Panc1 (cell line): ENCODE measurements around the gene TCF21. TPM values are rescaled to one million over a fixed set of nuclear protein-coding genes. Genes with fewer than 3 reads are reported as not detected.

Source experiments
- ATAC-seq: fragments of 200-7000 bp; cut with Tn5 transposase; 2 replicates; pipeline ENCODE4 v1.9.1; 2020; ENCODE audit warnings: mild to moderate bottlenecking, moderate library complexity
- BruUV-seq: library from RNA; stranded (reverse); fragments of 400-500 nt; replicated peaks from 2 replicates; lab custom pipeline; 2021; lab: Mats Ljungman, UMichigan
- CTCF ChIA-PET: fragments of 300-600 bp; sonication (Branson Sonifier 250); formaldehyde crosslinking; loops from one replicate; lab custom pipeline; 2022; ENCODE audit warnings: antibody characterized with exemption; lab: Charles Lee
- POLR2A ChIA-PET: fragments of 300-600 bp; sonication (Branson Sonifier 250); formaldehyde crosslinking; loops from one replicate; lab custom pipeline; 2022; ENCODE audit warnings: antibody characterized with exemption; lab: Charles Lee
- DNase-seq: peaks from one replicate; pipeline ENCODE4 v3.0.0-alpha.2; 2010; ENCODE audit warnings: low read depth, low spot score
- H3K27ac ChIP-seq: 2 replicates; pipeline ENCODE4 v1.5.1; 2011; ENCODE audit warnings: mild to moderate bottlenecking, low read length, inconsistent platforms
- H3K27me3 ChIP-seq: fragments of 200-500 bp; sonication (Bioruptor generic); 2 replicates; pipeline ENCODE4 v1.6.0; 2014; ENCODE audit warnings: low read length, inconsistent platforms; ENCODE audit not compliant: control insufficient read depth, insufficient read depth
- H3K36me3 ChIP-seq: fragments of 200-500 bp; sonication (Bioruptor generic); 2 replicates; pipeline ENCODE4 v1.5.1; 2014; ENCODE audit warnings: inconsistent platforms, mild to moderate bottlenecking, low read length, moderate library complexity; ENCODE audit not compliant: control insufficient read depth, insufficient read depth
- H3K4me1 ChIP-seq: 2 replicates; pipeline ENCODE4 v1.5.1; 2011; ENCODE audit warnings: inconsistent platforms, mild to moderate bottlenecking, low read length, moderate library complexity; ENCODE audit not compliant: control insufficient read depth, insufficient read depth
- H3K4me3 ChIP-seq, 2 experiments: 2 replicates each; pipeline ENCODE4 v1.5.1; 2011 to 2012; ENCODE audit warnings: low read depth in 2 of 2, low read length in 2 of 2, mild to moderate bottlenecking in 2 of 2, inconsistent platforms in 1 of 2, moderate library complexity in 1 of 2
- H3K9me3 ChIP-seq: fragments of 200-500 bp; sonication (Bioruptor generic); 2 replicates; pipeline ENCODE4 v1.5.1; 2014; ENCODE audit warnings: low read depth, mild to moderate bottlenecking, inconsistent platforms, low read length, moderate library complexity; ENCODE audit not compliant: control insufficient read depth, insufficient read depth
- CTCF ChIP-seq: fragments of 450-650 bp; IDR thresholded peaks from 2 replicates; pipeline ENCODE4 v1.5.1; 2017; ENCODE audit warnings: mild to moderate bottlenecking
- POLR2AphosphoS5 ChIP-seq: IDR thresholded peaks from 2 replicates; pipeline ENCODE4 v1.6.1; 2012; ENCODE audit warnings: mild to moderate bottlenecking, low read depth, low read length, moderate library complexity
- REST ChIP-seq, 2 experiments: IDR thresholded peaks; 2 replicates each; pipeline ENCODE4 v1.6.1; 2011 to 2012; ENCODE audit warnings: low read depth in 2 of 2, control low read depth in 1 of 2, low read length in 1 of 2, mild to moderate bottlenecking in 1 of 2, moderate library complexity in 1 of 2; ENCODE audit not compliant: insufficient read depth in 1 of 2
- SIN3A ChIP-seq: IDR thresholded peaks from 2 replicates; pipeline ENCODE4 v1.6.1; 2012; ENCODE audit warnings: low read depth, mild to moderate bottlenecking, low read length, moderate library complexity, borderline replicate concordance; ENCODE audit not compliant: insufficient read depth
- TCF7L2 ChIP-seq: IDR thresholded peaks from 2 replicates; pipeline ENCODE4 v1.6.1; 2011; ENCODE audit warnings: mild to moderate bottlenecking, low read depth, low read length, inconsistent platforms
- in situ Hi-C: cut with HindIII; loops from 2 replicates; pipeline ENCODE4 v1.10.0; 2016; ENCODE audit warnings: low sequenced_read_pairs, low pct_unique_long_range_greater_than_20kb
- intact Hi-C: fragments of 100-400 bp; cut with micrococcal nuclease; formaldehyde crosslinking; loops from one replicate; pipeline ENCODE4 v1.10.0; 2022; ENCODE audit not compliant: unreplicated experiment
- total RNA-seq: library from RNA; stranded (reverse); gene quantifications from one replicate; pipeline ENCODE4 v1.2.1, GENCODE V29; 2021; ENCODE audit not compliant: unreplicated experiment

TCF21 gene
- total RNA-seq, 1 experiment from 2014 or later: not detected

DNA sequence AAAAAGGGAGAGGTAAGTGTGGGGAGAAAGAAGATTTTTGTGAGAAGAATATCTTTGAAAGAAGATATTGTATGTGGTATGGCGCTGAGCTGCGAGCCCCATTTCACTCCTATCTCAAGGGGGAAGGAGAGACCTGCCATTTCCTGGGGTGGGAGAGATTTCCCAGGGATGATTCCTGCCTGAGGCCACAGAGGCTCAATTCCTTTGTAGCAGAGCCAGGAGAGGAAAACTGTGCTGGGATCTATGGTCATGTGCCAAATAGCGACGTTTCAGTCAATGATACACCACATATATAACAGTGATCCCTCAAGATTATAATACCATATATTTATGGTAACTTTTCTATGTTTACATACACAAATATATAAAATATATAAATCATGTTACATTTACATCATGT is 28.9 kb downstream of the TCF21 start:
- ChIA-PET CTCF (interaction anchor here (3.6 kb wide), 1 partner anchor 80 kb away, joined by 20 read pairs; no protein-coding TSS in a partner anchor), POLR2A (no interaction called here)
- in situ Hi-C loops: no loop called here

DNA sequence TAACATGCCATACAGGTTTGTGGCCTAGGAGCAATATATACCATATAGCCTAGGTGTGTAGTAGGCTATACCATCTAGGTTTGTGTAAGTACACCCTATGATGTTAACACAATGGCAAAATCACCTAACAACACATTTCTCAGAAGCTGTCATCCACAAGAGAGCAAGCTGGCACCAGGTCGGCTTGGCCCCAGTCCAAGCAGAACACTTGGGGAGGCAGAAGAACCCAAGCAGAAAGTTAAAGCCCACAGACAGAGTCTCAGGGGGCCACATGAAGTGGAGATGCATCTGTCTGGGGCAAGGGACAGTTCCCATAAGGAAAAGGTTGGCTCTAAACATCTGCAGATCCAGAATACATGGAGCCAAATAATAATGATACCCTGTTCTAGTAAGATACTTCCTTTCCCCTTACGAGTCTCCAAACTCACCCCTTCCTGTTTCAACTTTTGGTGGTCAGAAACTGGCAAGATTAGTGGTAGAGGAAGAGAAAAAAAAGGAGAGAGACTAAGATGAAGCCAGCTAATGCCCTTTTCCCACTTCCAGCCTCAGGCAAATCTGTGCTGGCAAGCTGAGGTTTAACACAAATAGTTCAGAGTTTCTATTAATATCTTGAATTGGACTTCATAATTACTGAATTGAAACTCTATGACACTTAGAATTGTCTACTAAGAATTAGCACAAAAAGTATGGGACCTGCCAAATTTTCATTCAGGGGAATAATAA is 29.5 kb downstream of the TCF21 start:
- ATAC-seq (no peak), DNase-seq (no peak)
- intact Hi-C loops: loop anchor here (10.0 kb wide), 1 partner anchor 1074 kb away; no protein-coding TSS in a partner anchor
- Histone ChIP-seq H3K36me3 (no peaks in the 10 kb centered on the region), H3K27ac (no peak overlapping the region), H3K9me3 (no peaks in the 10 kb centered on the region), H3K4me1 (no peaks in the 10 kb centered on the region), H3K4me3 (no peak overlapping the region), H3K27me3 (no peaks in the 10 kb centered on the region; the same call in 1 of the 2 replicates)
- no TSS peak for BruUV-seq
- in situ Hi-C loops: no loop called here
- ChIA-PET CTCF (interaction anchor here (3.6 kb wide), 1 partner anchor 81 kb away, joined by 20 read pairs; no protein-coding TSS in a partner anchor), POLR2A (no interaction called here)
- TF ChIP-seq REST (IDR thresholded peaks at IDR 0.05; ENCODE audit: insufficient read depth in 1 of 2, low read depth in 2 of 2, low read length in 1 of 2) (no peak), CTCF (no peak), SIN3A (no peak)

More for the DNA sequence above, 28.9 kb downstream of the TCF21 start:
- ATAC-seq: no peak
- no TSS peak for BruUV-seq
- Histone ChIP-seq H3K27me3 (peaks cover 2% of the 10 kb centered on the region; the same call in 1 of the 2 replicates), H3K36me3 (no peaks in the 10 kb centered on the region), H3K4me3 (no peak overlapping the region), H3K4me1 (no peaks in the 10 kb centered on the region), H3K9me3 (no peaks in the 10 kb centered on the region), H3K27ac (no peak overlapping the region)
- DNase-seq: no peak
- no peak for TF ChIP-seq POLR2AphosphoS5
- no peak for TF ChIP-seq CTCF
- no peak for TF ChIP-seq TCF7L2
- TF ChIP-seq REST (IDR thresholded peaks at IDR 0.05; ENCODE audit: insufficient read depth in 1 of 2, low read depth in 2 of 2, low read length in 1 of 2): no peak
- TF ChIP-seq SIN3A: no peak
- intact Hi-C loops: loop anchor here (10.0 kb wide), 1 partner anchor 1073 kb away; no protein-coding TSS in a partner anchor
